OCI-M1 (cell line): ENCODE results near the gene CYP39A1.

Source experiments
- DNase-seq: peaks from one replicate; lab custom pipeline; 2025; lab: John Stamatoyannopoulos, UW

The CYP39A1 gene

GRCh38 chr6:46652603-46653438 lies at the start of gene CYP39A1, which contains the start of gene SLC25A27:
Gene CYP39A1 (minus strand): TSS chr6:46652818. CDS start chr6:46652582, 236 bp downstream.
Gene SLC25A27 (plus strand): TSS chr6:46652975. CDS start chr6:46653193, 218 bp downstream.
- DNase-seq = peak; percentile 91

GRCh38 chr6:46699970-46700369 lies 47.4 kb upstream of the CYP39A1 start:
- no peak for DNase-seq

GRCh38 chr6:46690911-46691451 lies 38.4 kb upstream of the CYP39A1 start:
- DNase-seq = no peak

GRCh38 chr6:46690141-46690755 lies 37.6 kb upstream of the CYP39A1 start:
- no peak for DNase-seq

- no peak for DNase-seq
Measured at GRCh38 chr6:46689657-46690056, 37.0 kb upstream of the CYP39A1 start.

GRCh38 chr6:46688966-46689335 lies 36.3 kb upstream of the CYP39A1 start:
- DNase-seq = no peak

- DNase-seq = no peak
Measured at GRCh38 chr6:46688117-46688965, 35.7 kb upstream of the CYP39A1 start.

GRCh38 chr6:46687619-46688097 lies 35.0 kb upstream of the CYP39A1 start, which contains the start of gene TDRD6:
Gene TDRD6 (plus strand): TSS chr6:46687885. CDS start chr6:46688129, 244 bp downstream.
- no peak for DNase-seq

GRCh38 chr6:46684771-46685170 lies 32.2 kb upstream of the CYP39A1 start:
- DNase-seq = peak; percentile 36

GRCh38 chr6:46677314-46677654 lies 24.7 kb upstream of the CYP39A1 start:
- DNase-seq = peak; percentile 46

- no peak for DNase-seq
Measured at GRCh38 chr6:46676604-46677313, 24.1 kb upstream of the CYP39A1 start.

- no peak for DNase-seq
Measured at GRCh38 chr6:46674410-46674809, 21.8 kb upstream of the CYP39A1 start.

- DNase-seq = no peak
Measured at GRCh38 chr6:46667377-46667776, 14.8 kb upstream of the CYP39A1 start.

- no peak for DNase-seq
Measured at GRCh38 chr6:46661483-46661882, 8.9 kb upstream of the CYP39A1 start.

GRCh38 chr6:46657642-46658041 lies 5.0 kb upstream of the CYP39A1 start:
- no peak for DNase-seq

GRCh38 chr6:46655803-46656202 lies 3.2 kb upstream of the CYP39A1 start:
- peak; percentile 74 for DNase-seq

GRCh38 chr6:46653439-46654195 lies 999 bp upstream of the CYP39A1 start:
- peak; percentile 22 for DNase-seq

GRCh38 chr6:46652232-46652602 lies 401 bp downstream of the CYP39A1 start:
- no peak for DNase-seq

GRCh38 chr6:46651816-46652215 lies 802 bp downstream of the CYP39A1 start:
- DNase-seq = no peak

GRCh38 chr6:46651006-46651405 lies 1.6 kb downstream of the CYP39A1 start:
- DNase-seq = no peak
